Osteocyte (in vitro differentiated cells): Measurements from ENCODE around the gene FNDC10. TPM values are rescaled to one million over a fixed set of nuclear protein-coding genes. Genes with fewer than 3 reads are reported as not detected.

ENCODE experiments used
- DNase-seq: peaks from one replicate; pipeline ENCODE4 v3.0.0; 2021; ENCODE audit warnings: mixed read lengths; ENCODE audit not compliant: unreplicated experiment; ENCODE audit errors: extremely low spot score
- H3K27ac Mint-ChIP-seq: one replicate; pipeline ENCODE4 v1.8.0; 2021; ENCODE audit warnings: mild to moderate bottlenecking, mixed read lengths; ENCODE audit not compliant: unreplicated experiment
- H3K27me3 Mint-ChIP-seq: one replicate; pipeline ENCODE4 v1.8.0; 2021; ENCODE audit warnings: mixed read lengths; ENCODE audit not compliant: unreplicated experiment
- H3K36me3 Mint-ChIP-seq: one replicate; pipeline ENCODE4 v1.8.0; 2021; ENCODE audit warnings: mixed read lengths; ENCODE audit not compliant: unreplicated experiment
- H3K4me1 Mint-ChIP-seq: one replicate; pipeline ENCODE4 v1.8.0; 2021; ENCODE audit warnings: mixed read lengths; ENCODE audit not compliant: unreplicated experiment
- H3K4me3 Mint-ChIP-seq: one replicate; pipeline ENCODE4 v1.8.0; 2021; ENCODE audit warnings: mild to moderate bottlenecking, moderate library complexity, mixed read lengths; ENCODE audit not compliant: unreplicated experiment
- H3K9me3 Mint-ChIP-seq: one replicate; pipeline ENCODE4 v1.8.0; 2021; ENCODE audit warnings: mixed read lengths; ENCODE audit not compliant: unreplicated experiment
- CTCF ChIP-seq: fragments of 200-600 bp; sonication (generic); IDR thresholded peaks from 2 replicates; pipeline ENCODE4 v1.5.0; 2021; ENCODE audit warnings: antibody characterized with exemption, mild to moderate bottlenecking, moderate library complexity
- total RNA-seq: library from RNA; stranded (reverse); gene quantifications from 2 replicates; pipeline ENCODE4 v1.2.1, GENCODE V29; 2021

FNDC10 gene
- total RNA-seq, 1 donor from 2014 or later = 25.6 TPM

- H3K4me3 Mint-ChIP-seq = no peak overlapping the region
- H3K4me1 Mint-ChIP-seq = peaks cover 13% of the 10 kb centered on the region
- no peak overlapping the region for H3K27ac Mint-ChIP-seq
- no peak for TF ChIP-seq CTCF
- DNase-seq = no peak
- peaks cover 3% of the 10 kb centered on the region for H3K36me3 Mint-ChIP-seq
- no peaks in the 10 kb centered on the region for H3K27me3 Mint-ChIP-seq
- H3K9me3 Mint-ChIP-seq = no peaks in the 10 kb centered on the region
Observed at GRCh38 chr1:1556505-1556904, 43.4 kb downstream of the FNDC10 start.

GRCh38 chr1:1554926-1555915 is 44.7 kb downstream of the FNDC10 start:
- Mint-ChIP-seq H3K27me3 (no peaks in the 10 kb centered on the region), H3K4me1 (peaks cover 21% of the 10 kb centered on the region), H3K9me3 (no peaks in the 10 kb centered on the region), H3K36me3 (no peaks in the 10 kb centered on the region), H3K4me3 (no peak overlapping the region), H3K27ac (peak overlapping the region; percentile 47)
- TF ChIP-seq CTCF = no peak
- no peak for DNase-seq

- no peak overlapping the region for H3K27ac Mint-ChIP-seq
- DNase-seq = no peak
- no peak for TF ChIP-seq CTCF
- H3K4me1 Mint-ChIP-seq = peaks cover 21% of the 10 kb centered on the region
- no peaks in the 10 kb centered on the region for H3K9me3 Mint-ChIP-seq
- no peaks in the 10 kb centered on the region for H3K36me3 Mint-ChIP-seq
- no peak overlapping the region for H3K4me3 Mint-ChIP-seq
- no peaks in the 10 kb centered on the region for H3K27me3 Mint-ChIP-seq
Observed at GRCh38 chr1:1554550-1554925, 45.4 kb downstream of the FNDC10 start.

- Mint-ChIP-seq H3K36me3 (no peaks in the 10 kb centered on the region), H3K4me1 (peaks cover 21% of the 10 kb centered on the region), H3K9me3 (no peaks in the 10 kb centered on the region), H3K4me3 (no peak overlapping the region), H3K27ac (peak overlapping the region; percentile 31), H3K27me3 (no peaks in the 10 kb centered on the region)
- no peak for DNase-seq
- no peak for TF ChIP-seq CTCF
Observed at GRCh38 chr1:1553821-1554494, 46.0 kb downstream of the FNDC10 start.

GRCh38 chr1:1552263-1552639 is 47.7 kb downstream of the FNDC10 start:
- Mint-ChIP-seq H3K4me1 (peaks cover 21% of the 10 kb centered on the region), H3K4me3 (no peak overlapping the region), H3K27me3 (no peaks in the 10 kb centered on the region), H3K36me3 (no peaks in the 10 kb centered on the region), H3K27ac (no peak overlapping the region), H3K9me3 (no peaks in the 10 kb centered on the region)
- no peak for DNase-seq
- TF ChIP-seq CTCF = no peak
